Prostate gland (tissue), 2 donors: ENCODE results near the gene SLC25A12.

Source experiments
- POLR2AphosphoS5 ChIP-seq: sonication (generic); formaldehyde crosslinking; IDR thresholded peaks from one replicate; pipeline ENCODE4 v1.6.1; 2017; ENCODE audit warnings: antibody characterized with exemption
- TF ChIP-seq, protein P1 (sequence below), 4 experiments: fragments of 200-600 bp in 2 of 4; fragments of 450-650 bp in 2 of 4; sonication (generic) in 2 of 4; IDR thresholded peaks; 1 replicate in 3 of 4; 2 replicates in 1 of 4; pipeline ENCODE4 v1.5.1; 2016 to 2019; ENCODE audit warnings: antibody characterized with exemption in 4 of 4, mild to moderate bottlenecking in 2 of 4, moderate library complexity in 2 of 4

DNA sequence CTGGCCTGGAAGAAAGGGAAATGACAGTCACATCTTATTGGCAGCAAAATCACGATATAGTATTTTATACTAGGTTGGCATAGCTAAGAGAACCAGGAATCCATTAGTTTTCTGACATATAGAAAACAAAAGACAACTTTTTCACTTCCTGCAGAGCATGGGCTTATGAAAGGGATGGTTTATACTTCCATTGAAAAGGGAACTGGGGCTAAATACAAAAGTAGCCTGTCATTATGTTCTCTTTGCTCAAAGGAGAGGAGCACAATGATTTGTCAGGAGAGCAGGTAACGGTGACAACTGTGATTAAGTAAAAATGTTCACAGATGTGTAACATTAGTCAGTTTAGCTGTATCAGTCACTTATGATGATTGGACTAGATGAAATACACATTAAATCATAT is 46.4 kb downstream of the SLC25A12 start:
- TF ChIP-seq, protein P1, sequence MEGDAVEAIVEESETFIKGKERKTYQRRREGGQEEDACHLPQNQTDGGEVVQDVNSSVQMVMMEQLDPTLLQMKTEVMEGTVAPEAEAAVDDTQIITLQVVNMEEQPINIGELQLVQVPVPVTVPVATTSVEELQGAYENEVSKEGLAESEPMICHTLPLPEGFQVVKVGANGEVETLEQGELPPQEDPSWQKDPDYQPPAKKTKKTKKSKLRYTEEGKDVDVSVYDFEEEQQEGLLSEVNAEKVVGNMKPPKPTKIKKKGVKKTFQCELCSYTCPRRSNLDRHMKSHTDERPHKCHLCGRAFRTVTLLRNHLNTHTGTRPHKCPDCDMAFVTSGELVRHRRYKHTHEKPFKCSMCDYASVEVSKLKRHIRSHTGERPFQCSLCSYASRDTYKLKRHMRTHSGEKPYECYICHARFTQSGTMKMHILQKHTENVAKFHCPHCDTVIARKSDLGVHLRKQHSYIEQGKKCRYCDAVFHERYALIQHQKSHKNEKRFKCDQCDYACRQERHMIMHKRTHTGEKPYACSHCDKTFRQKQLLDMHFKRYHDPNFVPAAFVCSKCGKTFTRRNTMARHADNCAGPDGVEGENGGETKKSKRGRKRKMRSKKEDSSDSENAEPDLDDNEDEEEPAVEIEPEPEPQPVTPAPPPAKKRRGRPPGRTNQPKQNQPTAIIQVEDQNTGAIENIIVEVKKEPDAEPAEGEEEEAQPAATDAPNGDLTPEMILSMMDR (IDR thresholded peaks at IDR 0.05): no peak
- no peak for TF ChIP-seq POLR2AphosphoS5
